HG02943 (cell line): ENCODE results near the gene ATP5F1E.

Experiments
- ATAC-seq: cut with Tn5 transposase; IDR thresholded peaks from one replicate; pipeline ENCODE4 v1.9.1; 2021; ENCODE audit warnings: mild to moderate bottlenecking, low read depth, moderate library complexity; ENCODE audit not compliant: unreplicated experiment

The ATP5F1E gene

DNA sequence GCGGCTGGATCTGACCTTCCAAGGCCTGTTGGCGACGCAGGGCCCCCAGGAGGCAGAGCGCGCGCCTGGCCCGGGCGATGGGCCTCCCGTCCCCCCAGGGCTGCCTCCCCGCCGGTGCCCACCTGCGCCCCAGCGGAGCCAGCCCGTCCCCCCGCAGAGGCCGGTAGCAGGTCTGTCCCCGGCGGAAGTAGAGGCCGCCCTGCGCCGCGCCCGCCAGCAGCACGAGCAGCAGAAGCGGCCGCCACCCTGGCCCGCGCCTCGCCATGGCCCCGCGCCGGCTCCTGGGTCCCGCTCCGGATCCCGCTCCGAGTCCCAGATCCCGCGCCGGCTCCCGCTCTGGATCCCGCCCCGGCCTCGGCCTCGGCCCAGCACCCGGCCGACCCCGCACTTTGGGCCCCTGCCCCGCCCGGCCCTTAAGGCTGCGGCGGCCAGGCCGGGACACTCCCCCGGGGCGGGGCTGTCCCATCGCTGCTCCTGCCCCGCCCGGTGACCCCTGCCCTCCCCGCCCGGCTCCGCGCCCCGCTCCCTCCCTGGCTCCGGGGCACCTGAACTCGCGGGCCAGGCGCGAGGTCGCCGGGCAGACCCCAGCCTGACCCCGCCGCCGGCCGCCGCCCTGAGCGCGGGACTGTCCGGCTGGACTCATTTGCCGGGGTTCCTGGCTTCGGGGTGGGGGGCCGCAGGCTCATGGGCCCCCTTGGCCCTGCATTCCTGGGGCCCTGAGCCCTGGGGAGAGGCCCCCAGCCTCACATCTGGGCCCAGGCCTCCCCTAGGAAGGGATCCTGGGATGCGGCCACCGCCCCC lies 25.1 kb downstream of the ATP5F1E start, which contains the start of gene CTSZ:
TSS of gene CTSZ (minus strand) at position 391 of the 801 bp plus-strand sequence. CDS start at position 265, 126 bp downstream.
- no peak for ATAC-seq

DNA sequence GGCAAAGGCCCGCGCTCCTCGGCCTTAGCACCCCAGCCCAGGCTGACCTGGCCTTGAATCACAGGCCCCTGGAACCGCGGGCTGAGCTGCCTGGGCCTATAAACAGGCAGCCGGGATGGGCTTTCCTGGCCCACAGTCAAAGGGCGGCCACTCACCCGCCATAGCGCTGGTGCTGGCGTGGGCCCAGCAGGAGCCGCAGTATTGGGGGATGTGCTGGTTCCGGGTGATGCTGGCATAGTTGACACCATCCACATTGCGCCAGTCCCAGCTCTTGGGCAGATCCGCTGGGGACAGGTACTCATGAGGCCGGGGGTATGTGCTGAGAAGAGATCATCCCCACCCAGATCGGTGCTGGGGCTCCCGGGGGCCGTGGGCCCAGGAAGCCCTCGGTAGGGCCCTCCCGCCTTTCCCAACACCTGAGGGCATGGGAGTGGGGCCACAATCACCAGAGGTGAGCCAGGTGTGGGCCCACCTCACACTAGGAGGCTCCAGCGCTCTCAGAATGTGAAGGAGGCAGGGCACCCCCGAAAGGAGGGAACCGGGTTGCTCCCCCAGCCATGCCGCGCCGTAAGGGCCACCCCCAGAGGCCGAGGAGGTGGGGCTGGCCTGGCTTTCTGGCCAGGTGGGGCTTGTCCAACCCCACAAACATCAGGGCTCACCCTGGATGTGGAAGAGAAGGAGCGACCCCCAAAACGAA lies 25.8 kb downstream of the ATP5F1E start:
- ATAC-seq, result no peak

GRCh38 chr20:59005523-59006166 lies 26.5 kb downstream of the ATP5F1E start:
- ATAC-seq, result no peak

- peak; percentile 69 for ATAC-seq
Measured at GRCh38 chr20:59004763-59005522, 27.2 kb downstream of the ATP5F1E start.

DNA sequence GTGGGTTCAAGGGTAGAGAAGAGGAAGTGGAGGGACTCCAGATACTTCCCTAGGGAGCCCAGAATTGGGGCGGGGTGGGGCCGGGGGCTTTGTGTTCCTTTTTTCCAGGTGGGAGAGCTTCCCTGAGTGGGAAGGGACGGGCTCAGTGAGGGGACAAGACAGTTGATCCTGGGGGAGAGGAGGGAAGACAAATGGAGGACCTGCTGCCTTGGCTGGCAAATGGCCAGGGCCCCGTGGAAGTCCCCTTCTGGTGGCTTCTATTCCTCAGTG lies 27.7 kb downstream of the ATP5F1E start:
- no peak for ATAC-seq

DNA sequence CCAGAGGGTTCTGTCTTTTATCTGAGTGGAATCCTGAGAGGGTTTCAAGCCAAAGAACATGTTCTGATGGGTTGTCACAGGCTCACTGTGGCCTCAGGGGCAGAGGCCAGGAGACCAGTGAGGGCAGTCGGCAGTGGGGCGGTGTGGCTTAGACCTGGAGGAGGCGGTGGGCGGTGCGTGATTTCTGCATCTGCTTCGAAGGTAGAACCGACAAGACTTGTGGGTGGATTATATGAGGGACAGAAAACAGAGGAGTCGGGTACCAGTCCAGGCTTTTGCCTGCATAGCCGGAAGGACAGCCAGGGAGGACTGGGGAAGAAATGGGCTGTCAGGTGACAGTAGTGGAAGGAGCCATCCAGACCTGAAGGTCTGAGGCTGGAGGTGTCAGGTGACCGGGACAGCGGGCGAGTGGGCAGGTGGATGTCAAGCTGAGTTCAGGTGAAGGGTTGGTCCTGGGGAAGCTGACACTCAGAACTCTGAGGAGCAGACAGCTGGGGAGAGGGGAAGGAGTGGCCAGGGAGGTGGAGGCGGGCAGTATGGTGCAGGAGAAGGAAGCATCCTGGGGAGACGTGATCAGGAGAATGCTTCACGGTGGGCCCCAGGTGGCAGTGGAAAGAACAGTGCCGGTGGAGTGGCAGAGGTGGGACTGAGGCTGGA lies 28.2 kb downstream of the ATP5F1E start:
- ATAC-seq, result no peak

DNA sequence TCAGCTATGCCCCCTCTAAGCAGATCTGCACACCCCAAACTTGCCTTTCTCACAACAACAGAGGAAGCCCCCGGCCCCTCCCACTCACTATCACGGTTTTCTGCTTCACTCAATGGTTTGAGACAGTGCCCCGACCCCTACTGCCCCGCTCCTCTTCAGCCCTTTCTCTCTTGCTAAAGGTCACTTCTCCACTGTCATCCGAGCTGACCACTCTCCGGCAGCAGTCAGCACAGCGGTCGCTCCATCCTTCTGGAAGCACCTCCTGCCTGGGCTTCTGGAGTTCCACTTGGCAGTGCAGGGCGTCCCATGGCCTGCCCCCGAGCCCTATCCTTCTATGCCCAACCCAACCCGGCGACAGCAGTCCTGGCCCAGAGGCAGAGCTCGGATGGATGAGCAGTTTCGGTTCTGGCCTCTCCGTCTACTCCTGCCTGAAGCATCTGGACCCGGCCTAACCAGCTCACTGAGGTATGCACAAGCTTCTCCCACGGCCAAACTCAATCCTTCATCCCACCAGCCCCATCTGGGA lies 29.2 kb downstream of the ATP5F1E start:
- ATAC-seq, result no peak

GRCh38 chr20:59002388-59002787 lies 29.7 kb downstream of the ATP5F1E start:
- ATAC-seq, result no peak

GRCh38 chr20:59001449-59002171 lies 30.5 kb downstream of the ATP5F1E start:
- ATAC-seq, result no peak

- no peak for ATAC-seq
Measured at GRCh38 chr20:59001068-59001448, 31.1 kb downstream of the ATP5F1E start.

DNA sequence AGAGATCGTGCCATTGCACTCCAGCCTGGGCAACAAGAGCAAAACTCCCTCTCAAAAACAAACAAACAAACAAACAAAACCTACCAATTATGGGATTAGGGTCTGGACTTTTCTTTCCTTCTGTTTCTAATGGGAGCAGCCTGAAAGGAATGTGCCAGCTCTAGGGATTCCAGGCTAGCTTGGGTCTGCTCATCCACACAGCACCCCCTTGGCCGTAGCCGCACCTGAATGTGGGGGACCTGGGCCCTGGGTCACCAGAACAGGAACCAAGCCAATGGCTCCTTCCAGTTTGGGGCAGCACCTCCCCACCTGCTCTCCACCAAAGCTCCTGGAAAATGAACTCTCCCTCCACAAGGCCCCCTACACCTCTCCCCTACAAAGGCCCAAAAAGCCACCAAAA lies 31.8 kb downstream of the ATP5F1E start:
- no peak for ATAC-seq

DNA sequence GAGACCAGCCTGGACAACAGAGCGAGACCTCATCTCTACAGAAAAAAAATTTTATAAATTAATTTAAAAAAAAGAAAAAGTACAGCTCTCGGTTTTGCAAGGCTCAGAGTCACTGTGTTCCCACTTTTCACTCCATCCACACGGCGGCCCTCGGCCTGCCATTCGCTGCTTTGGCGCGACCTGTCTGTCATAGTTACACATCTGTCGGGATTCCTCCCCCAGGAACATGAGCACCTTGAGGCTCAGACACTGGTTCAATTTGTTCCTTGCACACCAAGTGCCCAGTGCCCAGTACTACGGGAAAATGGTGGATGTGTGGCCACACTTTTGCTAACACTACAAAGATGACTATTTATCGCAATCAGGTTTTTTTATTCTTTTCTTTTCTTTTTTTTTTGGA lies 33.5 kb downstream of the ATP5F1E start:
- ATAC-seq, result no peak

- ATAC-seq, result no peak
Measured at GRCh38 chr20:58997141-58997770, 34.9 kb downstream of the ATP5F1E start.

DNA sequence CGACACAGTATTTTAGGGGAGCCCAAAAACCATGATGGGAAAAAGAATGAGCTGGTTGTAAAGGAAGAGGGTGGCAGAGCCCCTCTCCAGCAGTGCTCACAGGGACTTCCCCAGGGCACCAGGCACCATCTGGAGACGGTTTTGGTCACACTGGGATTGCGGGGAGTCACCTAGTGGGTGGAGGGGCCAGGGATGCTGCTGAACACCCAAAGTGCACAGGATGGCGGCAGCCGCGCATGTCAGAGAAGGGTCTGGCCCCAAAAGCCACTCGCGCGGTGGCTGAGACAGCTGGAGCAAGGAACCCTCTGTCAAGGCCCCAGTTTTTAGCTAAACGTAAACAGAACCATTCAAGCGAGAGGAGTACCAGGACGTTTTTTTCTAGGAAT lies 35.9 kb downstream of the ATP5F1E start:
- no peak for ATAC-seq

- ATAC-seq, result no peak
Measured at GRCh38 chr20:58995461-58996225, 36.5 kb downstream of the ATP5F1E start.

DNA sequence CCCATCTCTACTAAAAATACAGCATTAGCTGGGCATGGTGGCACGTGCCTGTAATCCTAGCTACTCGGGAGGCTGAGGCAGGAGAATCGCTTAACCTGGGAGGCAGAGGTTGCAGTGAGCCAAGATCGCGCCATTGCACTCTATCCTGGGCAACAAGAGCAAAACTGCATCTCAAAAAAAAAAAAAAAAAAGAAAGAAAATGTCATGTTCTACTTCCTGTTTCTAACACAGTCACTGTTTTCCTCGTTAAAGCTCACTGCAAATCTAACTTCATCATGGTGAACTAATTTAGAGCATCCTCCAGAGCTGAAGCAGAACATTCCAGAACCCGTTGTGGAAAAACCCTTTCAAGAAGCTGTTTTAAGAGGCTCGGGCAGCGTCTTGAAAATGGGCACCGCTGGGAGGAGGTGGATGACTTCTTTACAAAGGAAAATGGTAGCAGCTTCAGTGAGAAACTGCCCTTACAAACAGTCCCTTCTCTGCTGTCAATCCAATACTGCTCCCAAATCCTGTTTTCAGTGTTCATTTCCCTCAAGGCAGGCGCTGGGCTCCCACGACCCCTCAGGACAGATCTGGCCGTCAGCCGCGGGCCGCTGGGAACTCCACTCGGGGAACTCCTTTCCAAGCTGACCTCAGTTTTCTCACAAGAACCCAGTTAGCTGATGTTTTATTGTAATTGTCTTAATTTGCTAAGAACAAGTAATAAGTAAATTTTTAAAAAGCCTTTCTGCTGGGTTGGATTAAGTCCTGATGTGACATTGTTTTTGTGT lies 37.6 kb downstream of the ATP5F1E start:
- no peak for ATAC-seq

GRCh38 chr20:58993332-58994248 lies 38.5 kb downstream of the ATP5F1E start:
- no peak for ATAC-seq
